OCI-LY3 (cell line): ENCODE results near the gene AMN.

ENCODE experiments used
- CTCF ChIP-seq: fragments of 200-600, 300-600 bp; sonication (generic); IDR thresholded peaks from 2 replicates; pipeline ENCODE4 v1.5.1; 2014; ENCODE audit warnings: antibody characterized with exemption, low read length, low read depth
- EZH2phosphoT487 ChIP-seq: fragments of 200-600 bp; shearing (Covaris generic); IDR thresholded peaks from 2 replicates; pipeline ENCODE4 v1.6.1; 2018; ENCODE audit warnings: antibody characterized with exemption, mixed run types, low read depth

- TF ChIP-seq CTCF, result no peak
- TF ChIP-seq EZH2phosphoT487, result no peak
Measured at GRCh38 chr14:102915292-102916110, 7.0 kb upstream of the AMN start.
